Uterus (tissue), 4 donors: ENCODE measurements around the gene ADPRM. TPM values are rescaled to one million over a fixed set of nuclear protein-coding genes. Genes with fewer than 3 reads are reported as not detected.

Source experiments
- DNase-seq, 2 donors: peaks; one replicate each; pipeline ENCODE4 v3.0.0-alpha.2; 2019 to 2020
- H3K27ac ChIP-seq, 2 donors: fragments of 200-600 bp; sonication (generic); 1 replicate in 1 of 2; 2 replicates in 1 of 2; pipeline ENCODE4 v1.5.1; 2016 to 2018
- H3K27me3 ChIP-seq, 2 donors: fragments of 200-600 bp; sonication (generic); one replicate each; pipeline ENCODE4 v1.5.1; 2018 to 2019; ENCODE audit warnings: control low read depth in 1 of 2
- H3K36me3 ChIP-seq, 2 donors: fragments of 200-600 bp; sonication (generic); one replicate each; pipeline ENCODE4 v1.5.1; 2019; ENCODE audit warnings: control low read depth in 1 of 2
- H3K4me1 ChIP-seq, 2 donors: fragments of 200-600 bp; sonication (generic); one replicate each; pipeline ENCODE4 v1.5.1; 2018 to 2019; ENCODE audit warnings: control low read depth in 1 of 2
- H3K4me3 ChIP-seq, 2 donors: fragments of 200-600 bp; sonication (generic); 1 replicate in 1 of 2; 2 replicates in 1 of 2; pipeline ENCODE4 v1.5.1; 2018 to 2019; ENCODE audit warnings: mild to moderate bottlenecking in 1 of 2
- H3K9me3 ChIP-seq, 2 donors: fragments of 200-600 bp; sonication (generic); one replicate each; pipeline ENCODE4 v1.5.1; 2019; ENCODE audit warnings: control low read depth in 1 of 2
- CTCF ChIP-seq, 4 experiments: fragments of 200-600 bp in 2 of 4; fragments of 450-650 bp in 2 of 4; sonication (generic) in 2 of 4; IDR thresholded peaks; one replicate each; pipeline ENCODE4 v1.5.1; 2016 to 2019; ENCODE audit warnings: antibody characterized with exemption in 4 of 4, mild to moderate bottlenecking in 2 of 4, moderate library complexity in 1 of 4
- POLR2A ChIP-seq, 2 donors: fragments of 450-650 bp; IDR thresholded peaks; one replicate each; pipeline ENCODE4 v1.6.1; 2016; ENCODE audit warnings: antibody characterized with exemption in 2 of 2, mild to moderate bottlenecking in 1 of 2, moderate library complexity in 1 of 2
- intact Hi-C: fragments of 100-400 bp; cut with DNase I; formaldehyde crosslinking; loops from one replicate; pipeline ENCODE4 v1.15.1; 2023; ENCODE audit warnings: low total_unique reads
- total RNA-seq, 4 donors: library from RNA; depleted of rRNA in 3 of 4; stranded (reverse); fragments of >200 nt in 3 of 4; gene quantifications; one replicate each; pipeline versions ENCODE4 v1.1.0 to v1.2.4, GENCODE V29; 2014 to 2023
- donor health status: DM: yes; HTN: yes; CAD: no.

Gene ADPRM
- total RNA-seq, 4 donors from 2014 or later, result 14.0 to 32.6 (median 17.8) TPM

GRCh38 chr17:10738521-10739258 lies 41.3 kb downstream of the ADPRM start:
- Histone ChIP-seq H3K4me3 (no peak overlapping the region), H3K27ac (no peak overlapping the region), H3K27me3 (no peaks in the 10 kb centered on the region), H3K9me3 (no peaks in the 10 kb centered on the region), H3K4me1 (no peaks in the 10 kb centered on the region), H3K36me3 (no peaks in the 10 kb centered on the region)
- DNase-seq, result peak in 1 of 2 donors; percentile 6
- intact Hi-C loops, result no loop called here
- no peak for TF ChIP-seq CTCF (IDR thresholded peaks at IDR 0.05)
- no peak for TF ChIP-seq POLR2A (IDR thresholded peaks at IDR 0.05)

- Histone ChIP-seq H3K27ac (no peak overlapping the region), H3K36me3 (no peaks in the 10 kb centered on the region), H3K9me3 (no peaks in the 10 kb centered on the region), H3K27me3 (no peaks in the 10 kb centered on the region), H3K4me1 (no peaks in the 10 kb centered on the region), H3K4me3 (no peak overlapping the region)
- TF ChIP-seq CTCF (IDR thresholded peaks at IDR 0.05), result no peak
- no peak for TF ChIP-seq POLR2A (IDR thresholded peaks at IDR 0.05)
- peak in 1 of 2 donors; percentile 9 for DNase-seq
- intact Hi-C loops, result no loop called here
These were observed 42.0 kb downstream of the ADPRM start for GRCh38 chr17:10739386-10739785.

- Histone ChIP-seq H3K4me3 (no peak overlapping the region), H3K27ac (no peak overlapping the region), H3K9me3 (no peaks in the 10 kb centered on the region), H3K36me3 (no peaks in the 10 kb centered on the region), H3K4me1 (no peaks in the 10 kb centered on the region), H3K27me3 (no peaks in the 10 kb centered on the region)
- intact Hi-C loops, result no loop called here
- no peak for TF ChIP-seq POLR2A (IDR thresholded peaks at IDR 0.05)
- no peak for TF ChIP-seq CTCF (IDR thresholded peaks at IDR 0.05)
- DNase-seq, result peak in 1 of 2 donors; percentile 1
These were observed 44.2 kb downstream of the ADPRM start for GRCh38 chr17:10741416-10742135.

- H3K27me3 ChIP-seq, result no peaks in the 10 kb centered on the region
- H3K9me3 ChIP-seq, result no peaks in the 10 kb centered on the region
- H3K4me3 ChIP-seq, result no peak overlapping the region
- H3K36me3 ChIP-seq, result no peaks in the 10 kb centered on the region
- H3K4me1 ChIP-seq, result no peaks in the 10 kb centered on the region
- no peak overlapping the region for H3K27ac ChIP-seq
- intact Hi-C loops, result no loop called here
- no peak for DNase-seq
- no peak for TF ChIP-seq CTCF (IDR thresholded peaks at IDR 0.05)
These were observed 45.0 kb downstream of the ADPRM start for GRCh38 chr17:10742431-10742830.

- Histone ChIP-seq H3K27me3 (no peaks in the 10 kb centered on the region), H3K4me3 (no peak overlapping the region), H3K27ac (peak overlapping the region; percentile 51 to 58), H3K9me3 (no peaks in the 10 kb centered on the region), H3K36me3 (no peaks in the 10 kb centered on the region), H3K4me1 (no peaks in the 10 kb centered on the region)
- TF ChIP-seq CTCF (IDR thresholded peaks at IDR 0.05) (no peak), POLR2A (IDR thresholded peaks at IDR 0.05) (no peak)
- intact Hi-C loops, result no loop called here
- DNase-seq, result no peak
These were observed 46.1 kb downstream of the ADPRM start for GRCh38 chr17:10743316-10744009.
